KG1 (cell line): Measurements from ENCODE around the gene MOG.

Source experiments
- DNase-seq: peaks from one replicate; lab custom pipeline; 2025; lab: John Stamatoyannopoulos, UW

The MOG gene

DNA sequence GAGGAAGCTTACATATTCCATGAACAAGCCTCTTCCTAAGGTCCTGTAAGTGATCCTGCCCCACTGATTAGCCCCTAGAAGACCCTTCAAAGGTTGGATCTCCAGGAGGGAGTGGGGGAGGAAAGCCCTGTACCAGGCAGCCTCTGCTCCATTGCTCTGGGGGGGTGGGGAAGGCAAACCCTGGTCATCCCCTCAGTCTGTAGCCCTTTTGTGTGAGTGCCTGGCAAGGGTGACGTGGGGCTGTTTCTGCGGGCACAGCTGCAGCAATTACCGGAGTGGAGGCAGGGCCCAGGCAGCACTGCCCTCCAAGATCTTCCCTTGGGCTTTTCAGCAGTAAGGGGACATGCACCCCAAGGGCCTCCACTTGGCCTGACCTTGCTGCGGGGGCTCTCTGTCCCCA, at the start of gene MOG:
TSS of gene MOG (plus strand) at position 295 of the 400 bp plus-strand sequence. CDS start 118 bp downstream, outside the sequence.
- DNase-seq = no peak

DNA sequence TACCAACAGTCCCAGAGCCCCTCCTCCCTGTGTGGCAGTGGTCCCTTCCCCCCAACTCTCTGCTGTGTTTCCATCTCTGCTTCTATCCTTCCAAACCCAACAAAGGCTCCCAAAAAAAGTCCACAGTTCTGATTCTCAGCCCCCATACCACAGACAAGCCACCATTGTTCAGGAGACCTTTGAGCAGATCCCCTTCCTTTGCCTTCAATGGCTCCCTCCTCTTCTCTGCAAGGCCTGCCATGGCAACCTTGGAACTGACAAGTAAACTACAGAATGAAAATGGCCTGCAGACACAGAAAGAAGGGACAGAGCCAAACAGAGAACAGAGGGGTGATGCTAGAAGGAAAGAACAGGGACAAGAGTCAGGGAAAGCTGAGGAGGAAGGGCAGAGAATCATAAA, 48.8 kb upstream of the MOG start:
- no peak for DNase-seq

DNA sequence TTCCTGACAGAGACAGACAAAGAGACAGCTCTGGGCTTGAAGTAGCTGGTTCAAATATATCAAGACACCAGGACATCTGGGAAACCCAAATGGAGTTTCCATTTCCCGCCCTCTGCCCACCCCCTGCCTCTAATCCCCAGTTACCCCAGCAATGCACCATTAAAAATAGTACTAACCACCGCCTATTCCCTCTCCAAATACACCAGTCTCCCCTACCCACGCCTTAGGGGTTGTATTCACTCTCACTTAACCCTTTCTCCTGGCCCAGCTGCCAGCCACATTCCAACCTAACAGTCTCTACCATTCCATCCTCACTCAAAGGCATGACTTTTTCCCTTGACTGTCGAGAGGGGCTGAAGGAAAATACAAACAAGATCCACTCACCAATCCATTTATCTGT, 46.4 kb upstream of the MOG start:
- DNase-seq = no peak

DNA sequence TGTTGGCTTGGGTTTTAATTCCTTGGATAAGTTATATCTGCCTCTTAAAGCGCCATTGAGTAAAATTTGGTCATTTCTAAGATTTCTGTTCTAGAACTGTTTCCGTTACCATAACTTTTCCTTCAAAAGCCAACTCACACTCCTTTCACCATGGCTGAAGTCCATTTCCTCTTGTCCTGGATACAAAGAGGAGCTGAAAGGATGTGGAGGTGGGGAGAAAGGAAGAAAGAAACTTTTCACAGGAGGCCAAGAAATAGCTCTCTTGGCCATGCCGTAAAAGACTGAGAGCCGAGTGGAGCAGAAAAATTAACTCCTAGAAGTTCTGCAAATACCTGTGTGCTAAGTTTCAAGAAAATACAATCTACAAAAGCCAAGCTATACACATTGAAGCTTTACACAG, 45.5 kb upstream of the MOG start:
- no peak for DNase-seq

DNA sequence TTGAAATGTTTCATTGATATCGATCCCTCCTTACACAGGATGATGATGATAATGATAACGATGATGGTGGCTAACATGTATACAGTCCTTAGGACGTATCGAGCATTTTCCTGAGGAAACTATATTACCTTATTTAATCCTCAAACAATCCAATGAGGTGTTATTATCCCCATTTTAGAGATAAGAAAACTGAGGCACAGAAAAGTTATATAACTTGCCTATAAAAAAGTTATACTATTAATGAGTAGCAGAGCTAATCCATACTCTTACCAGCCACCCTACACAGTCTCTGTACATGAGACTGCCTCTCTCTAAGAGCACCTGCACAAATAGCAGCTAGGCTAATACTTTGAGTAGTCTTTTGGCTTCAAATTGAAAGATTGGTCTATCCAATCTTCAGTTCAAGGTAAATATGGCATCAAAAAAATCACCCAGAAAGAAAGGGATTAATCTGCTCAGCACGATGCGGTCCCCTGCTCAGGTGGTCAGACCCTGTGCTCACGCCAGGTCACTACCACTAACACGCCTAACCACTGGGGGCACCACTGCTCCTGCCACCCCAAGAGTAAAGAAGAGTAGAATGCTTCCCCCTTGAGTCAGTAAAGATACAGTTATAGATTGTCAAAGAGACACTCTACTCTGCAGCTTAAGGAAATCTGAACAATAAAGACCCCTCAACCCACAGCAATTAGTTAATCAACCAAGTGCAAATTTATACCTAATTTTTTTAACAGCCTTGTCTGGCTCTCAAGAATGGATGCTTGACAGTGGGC, 38.9 kb upstream of the MOG start:
- no peak for DNase-seq

DNA sequence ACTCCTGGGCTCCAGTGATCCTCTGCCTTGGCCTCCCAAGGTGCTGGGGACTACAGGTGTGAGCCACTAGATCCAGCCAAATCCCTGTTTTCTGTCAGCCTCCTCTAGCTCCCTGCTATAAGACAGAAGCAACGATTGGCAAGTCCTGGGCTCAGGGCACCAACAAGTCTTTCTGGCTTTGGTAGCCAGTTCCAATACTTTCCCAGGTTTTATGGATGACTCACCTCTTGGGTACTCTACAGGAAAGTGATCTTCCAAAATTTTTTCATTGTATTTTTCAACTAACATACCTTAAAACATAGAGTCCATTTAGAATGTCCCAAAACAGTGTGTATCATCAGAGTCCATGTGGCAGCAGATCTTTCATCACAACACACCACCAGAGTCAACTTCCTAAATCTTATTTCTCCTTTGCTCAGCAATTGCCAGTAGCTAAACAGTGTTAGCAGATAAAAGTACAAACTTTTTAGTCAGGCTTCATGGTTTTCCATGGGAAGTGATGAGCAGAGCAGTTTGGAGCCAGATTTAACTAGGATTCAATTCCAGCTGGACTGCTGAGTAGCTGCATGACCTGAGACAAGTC, 37.2 kb upstream of the MOG start:
- DNase-seq = no peak

DNA sequence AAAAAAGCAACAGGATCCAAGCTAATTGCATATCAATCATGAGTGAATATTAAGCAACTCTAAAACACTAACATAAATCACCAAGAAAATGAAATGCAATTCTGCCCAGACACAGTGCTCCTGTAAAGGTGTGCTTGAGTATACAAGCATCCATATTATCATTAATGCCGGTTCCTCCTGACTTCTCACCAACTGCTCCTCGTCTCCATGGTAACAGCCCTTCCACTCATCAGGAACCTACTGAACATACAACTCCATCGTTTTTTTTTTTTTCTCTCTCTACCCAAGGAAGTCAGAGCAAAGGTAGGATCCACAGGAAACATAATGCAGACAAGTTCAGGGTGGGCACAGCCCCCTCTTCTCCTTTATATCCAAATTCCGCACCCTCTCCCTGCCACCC, 36.3 kb upstream of the MOG start:
- DNase-seq = no peak

DNA sequence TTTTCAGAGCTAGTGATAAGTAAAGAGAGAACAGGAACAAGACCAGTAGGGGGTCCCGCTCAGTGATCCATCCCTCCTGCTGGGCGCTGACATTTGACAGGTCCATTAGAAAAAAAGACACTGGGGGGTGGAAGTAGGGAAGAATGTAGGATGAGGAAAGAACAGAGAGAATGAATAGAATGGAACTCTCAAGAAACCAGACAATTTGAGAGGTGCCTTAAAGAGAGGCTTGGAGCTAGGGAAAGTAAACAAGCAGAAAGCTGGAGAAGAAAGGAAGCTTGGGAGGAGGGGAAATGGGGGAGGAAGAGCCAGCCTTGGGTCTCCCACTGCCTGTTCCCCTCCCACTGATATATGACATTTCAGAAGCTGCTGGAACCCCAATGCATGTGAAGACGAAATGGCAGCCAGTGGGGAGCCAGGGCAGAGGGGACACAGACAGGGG, 32.4 kb upstream of the MOG start:
- DNase-seq = no peak

DNA sequence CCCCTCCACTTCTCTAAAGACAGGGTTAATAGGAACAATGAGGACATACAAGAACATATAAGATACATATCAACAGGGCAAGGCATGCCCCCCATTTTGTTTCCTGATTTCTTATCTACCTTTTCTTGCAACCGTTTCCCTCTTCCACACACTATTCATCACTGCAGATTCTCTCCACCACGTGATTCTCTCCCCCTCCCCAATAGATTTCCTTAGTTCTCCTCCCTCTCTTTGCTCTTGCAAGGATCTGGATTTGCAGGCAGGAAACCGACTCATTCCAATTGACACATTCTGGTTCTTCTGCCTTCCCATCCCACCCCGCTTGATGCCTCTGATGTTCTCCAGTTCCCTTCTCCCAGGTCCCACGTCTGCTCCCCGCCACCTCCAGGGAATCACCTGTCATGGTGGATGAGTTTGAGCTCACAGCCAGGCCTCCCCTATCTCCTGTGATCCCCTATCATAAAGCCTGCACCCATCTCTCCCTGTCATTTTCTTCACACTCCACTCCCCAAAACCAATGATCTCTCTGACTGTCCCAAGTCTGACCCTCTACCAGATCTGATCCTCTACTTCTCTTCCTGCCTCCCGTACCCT, 31.5 kb upstream of the MOG start:
- DNase-seq = no peak

DNA sequence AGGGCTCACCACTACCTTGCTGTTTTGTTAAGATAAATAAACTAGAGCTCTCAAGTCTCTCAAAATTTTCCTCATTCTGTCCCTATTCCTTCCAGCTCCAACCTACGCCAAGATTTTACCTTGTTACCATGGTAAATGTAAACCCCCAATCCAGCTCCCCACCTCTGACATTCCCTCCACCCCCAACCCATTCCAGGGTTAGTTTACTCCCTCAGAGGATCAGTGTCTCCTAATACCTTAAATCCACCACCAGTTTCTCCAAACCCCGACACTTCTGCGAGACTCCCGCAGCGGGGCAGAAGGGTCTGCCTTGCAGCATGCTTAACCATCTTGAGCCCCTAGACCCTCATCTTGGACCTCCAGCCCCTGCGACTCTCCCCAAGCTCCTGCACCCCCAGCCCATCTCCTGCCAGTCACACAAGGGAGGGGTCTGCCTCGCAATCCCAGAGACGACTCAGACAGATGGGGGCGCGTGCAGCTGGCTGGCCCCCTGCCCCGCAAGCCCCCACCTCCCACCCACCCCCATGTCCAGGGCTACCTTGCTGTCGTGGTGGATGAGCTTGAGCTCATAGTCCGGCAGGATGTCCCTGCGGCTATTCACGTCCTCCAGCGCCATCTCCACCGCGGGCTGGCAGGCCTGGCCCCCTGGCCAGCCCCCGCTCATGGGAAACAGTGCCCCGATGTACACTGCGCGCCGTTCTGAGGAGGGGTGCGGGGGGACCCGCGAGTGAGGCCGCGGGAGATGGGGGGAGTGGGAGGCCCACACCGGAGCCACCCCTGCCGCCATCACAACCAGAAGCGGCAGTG, 29.7 kb upstream of the MOG start:
- no peak for DNase-seq

DNA sequence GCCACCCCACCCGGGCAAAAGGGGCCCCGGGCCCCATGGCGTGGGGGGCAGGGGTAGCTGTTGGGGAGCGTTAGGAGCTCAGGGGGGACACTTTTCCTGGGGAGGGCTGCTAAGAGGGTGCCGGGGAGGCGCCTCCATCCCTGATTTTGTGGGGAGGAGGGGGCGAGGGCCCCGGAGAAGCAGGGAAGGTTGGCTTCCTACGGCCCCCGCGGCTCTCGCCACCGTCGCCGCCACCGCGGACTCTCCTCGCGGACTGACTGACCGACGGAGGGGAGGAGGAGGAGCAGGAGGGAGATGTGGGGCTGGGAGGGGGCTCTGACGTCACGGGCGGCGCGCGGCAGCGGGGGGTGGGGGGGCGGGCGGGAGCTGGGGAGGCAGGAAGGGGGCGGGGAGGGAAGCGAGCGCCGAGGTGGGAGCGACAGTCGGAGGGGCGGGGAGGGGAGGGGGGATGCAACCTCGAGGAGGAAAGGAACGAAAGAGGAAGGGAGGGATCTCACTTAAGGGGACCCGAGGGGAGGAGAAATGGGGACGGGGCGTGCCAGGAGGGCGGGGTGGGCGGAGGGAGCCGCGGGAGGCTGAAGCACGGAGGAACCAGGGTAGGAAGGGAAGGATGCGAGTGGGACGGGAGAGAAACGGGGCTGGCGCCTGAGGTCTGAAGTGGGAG, 29.0 kb upstream of the MOG start:
- no peak for DNase-seq

DNA sequence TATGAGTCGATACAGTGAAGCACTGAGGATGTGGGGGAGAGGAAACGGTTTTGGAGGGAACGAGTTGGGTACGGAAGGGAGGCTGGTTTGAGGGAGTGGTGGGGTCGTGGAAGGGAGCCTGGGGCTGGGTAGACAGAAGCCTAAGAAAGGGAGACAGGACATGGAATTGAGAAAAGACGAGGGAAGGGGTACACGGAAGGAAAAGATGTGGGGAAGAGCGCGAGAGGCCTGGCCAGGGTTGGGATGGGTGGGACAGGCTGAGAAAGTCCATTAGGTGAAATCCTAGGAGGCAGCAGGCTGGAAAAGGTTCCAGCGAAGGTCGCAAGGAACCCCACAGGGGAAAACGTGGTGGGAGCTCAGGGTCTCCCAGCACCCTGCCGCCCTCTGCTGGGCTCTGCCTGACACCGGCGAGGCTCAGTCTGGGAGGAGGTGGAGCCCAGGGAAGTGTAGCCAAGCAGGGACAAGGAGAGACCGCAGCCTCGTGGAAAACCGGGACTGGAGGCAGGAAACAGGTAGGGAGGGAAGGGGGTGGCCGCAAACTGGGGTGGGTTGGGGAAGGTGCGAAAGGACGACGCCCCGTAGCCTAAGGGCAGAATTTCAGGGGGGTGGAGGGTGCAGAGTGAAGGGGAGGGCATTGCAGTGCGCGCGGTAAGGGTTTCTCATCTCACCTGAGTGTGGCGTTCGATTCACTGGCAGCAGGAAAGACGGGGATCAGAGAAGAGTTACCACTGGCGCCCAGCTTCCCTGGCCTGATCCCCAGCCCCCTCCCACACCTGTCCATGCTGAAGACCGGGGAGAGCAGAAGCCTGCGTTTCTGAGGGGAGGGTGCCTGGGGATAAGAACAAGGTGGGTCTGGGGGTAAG, 28.2 kb upstream of the MOG start:
- DNase-seq = no peak

DNA sequence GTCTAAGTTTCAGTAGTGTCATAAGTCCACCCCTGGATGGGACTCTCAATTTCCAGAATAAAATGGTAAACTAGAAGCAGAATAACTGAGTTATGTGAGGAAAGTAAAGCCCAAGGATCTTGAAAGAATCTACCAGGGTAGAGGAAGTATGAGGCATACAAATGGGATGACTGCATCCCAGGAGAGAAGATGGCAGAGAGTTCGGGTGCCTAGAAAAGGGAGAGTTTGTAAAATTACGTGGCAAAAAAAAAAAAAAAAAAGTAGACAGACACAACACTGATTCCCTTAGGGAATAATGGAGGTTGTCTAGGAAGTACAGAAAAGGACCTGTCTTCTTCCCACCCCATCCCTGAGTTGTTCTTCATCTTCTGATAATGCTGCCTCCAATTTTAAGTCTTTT, 27.3 kb upstream of the MOG start:
- no peak for DNase-seq

DNA sequence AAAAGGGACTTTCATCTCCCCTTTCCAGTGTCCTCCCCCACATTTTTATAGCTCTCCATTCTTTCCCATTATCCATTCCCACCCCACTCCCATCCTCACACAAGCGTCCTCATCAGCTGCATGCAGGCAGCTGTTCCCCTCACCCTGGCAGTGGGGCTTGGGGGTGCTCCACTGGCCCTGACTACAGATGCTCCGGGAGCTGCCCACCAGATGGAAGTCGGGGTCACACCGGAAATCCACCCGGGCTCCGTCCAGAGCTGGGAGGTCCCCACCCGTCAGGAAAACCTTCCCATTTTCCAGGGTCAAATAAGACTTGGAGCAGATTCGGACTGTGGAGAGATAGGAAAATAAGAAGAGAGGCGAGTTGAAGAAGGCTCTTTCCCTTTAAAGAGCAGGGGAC, 26.6 kb upstream of the MOG start:
- DNase-seq = no peak

DNA sequence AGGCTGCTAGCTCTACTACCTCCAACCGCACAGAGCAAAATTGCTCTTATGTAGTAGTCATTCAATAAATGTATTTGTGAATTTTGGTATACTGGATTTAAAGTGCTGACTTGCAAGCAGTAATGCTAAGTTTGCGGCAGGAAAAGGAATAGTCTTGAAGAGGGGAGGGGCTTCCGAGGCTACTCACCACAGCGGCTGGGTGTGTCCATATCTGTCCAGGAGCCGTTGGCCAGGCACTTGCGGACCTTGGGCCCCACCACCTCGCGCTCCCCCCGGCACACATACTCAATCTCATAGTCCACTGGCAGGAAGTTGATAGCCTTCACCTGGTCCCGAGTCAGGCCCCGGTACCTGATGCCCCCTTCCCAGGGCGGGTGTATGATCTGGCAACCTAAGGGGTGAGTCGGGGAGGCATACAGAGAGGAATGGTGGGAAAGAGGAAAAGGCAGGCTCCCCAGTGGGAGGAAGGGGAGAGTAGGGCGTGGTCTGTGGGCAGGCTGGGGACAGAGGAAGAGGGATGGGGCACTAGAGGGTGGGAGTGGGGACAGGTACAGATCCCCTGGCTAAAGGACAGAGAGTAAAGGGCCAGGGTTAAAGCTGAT, 25.6 kb upstream of the MOG start:
- DNase-seq = no peak

DNA sequence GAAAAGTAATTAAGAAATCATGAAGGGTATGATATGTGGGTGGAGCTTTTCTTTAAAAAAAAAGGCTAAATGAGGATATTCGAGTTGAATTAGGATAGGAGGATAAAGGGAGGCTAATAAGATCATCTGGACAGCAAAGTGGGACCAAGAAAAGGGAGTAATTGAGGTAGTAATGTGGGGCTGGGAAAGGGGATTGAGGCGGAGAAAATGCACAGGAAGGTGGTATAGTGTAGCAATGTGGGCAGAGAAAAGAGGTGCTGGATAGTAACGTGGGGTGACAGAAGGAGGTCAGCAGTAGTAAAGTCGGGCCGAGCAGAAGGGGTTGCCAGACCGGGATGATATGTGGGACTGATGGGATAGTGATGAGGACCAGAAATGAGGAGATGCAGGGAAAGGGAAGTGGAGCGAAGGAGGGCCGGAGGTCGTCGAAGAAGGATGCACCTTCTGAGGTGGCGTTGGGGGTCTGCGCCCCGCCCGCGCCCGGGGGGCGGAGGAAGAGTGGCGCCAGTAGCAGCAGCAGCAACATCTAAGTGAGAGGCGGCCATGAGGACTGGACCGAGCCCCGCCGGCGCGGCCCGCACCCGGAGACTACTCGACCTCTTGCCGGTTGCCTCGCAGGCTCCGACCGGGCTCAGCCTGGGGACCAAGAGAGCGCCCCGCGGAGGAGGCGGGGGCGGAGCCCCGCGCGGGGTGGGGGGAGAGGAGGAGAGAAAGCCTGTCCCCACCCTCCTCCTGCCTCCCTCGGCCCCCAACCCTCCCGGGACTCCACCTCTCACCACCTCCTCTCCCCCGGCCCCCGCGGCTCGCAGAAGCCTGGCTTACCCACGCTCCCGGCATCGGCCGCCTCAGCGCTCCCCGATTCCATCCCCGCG, 24.8 kb upstream of the MOG start:
- DNase-seq = no peak

DNA sequence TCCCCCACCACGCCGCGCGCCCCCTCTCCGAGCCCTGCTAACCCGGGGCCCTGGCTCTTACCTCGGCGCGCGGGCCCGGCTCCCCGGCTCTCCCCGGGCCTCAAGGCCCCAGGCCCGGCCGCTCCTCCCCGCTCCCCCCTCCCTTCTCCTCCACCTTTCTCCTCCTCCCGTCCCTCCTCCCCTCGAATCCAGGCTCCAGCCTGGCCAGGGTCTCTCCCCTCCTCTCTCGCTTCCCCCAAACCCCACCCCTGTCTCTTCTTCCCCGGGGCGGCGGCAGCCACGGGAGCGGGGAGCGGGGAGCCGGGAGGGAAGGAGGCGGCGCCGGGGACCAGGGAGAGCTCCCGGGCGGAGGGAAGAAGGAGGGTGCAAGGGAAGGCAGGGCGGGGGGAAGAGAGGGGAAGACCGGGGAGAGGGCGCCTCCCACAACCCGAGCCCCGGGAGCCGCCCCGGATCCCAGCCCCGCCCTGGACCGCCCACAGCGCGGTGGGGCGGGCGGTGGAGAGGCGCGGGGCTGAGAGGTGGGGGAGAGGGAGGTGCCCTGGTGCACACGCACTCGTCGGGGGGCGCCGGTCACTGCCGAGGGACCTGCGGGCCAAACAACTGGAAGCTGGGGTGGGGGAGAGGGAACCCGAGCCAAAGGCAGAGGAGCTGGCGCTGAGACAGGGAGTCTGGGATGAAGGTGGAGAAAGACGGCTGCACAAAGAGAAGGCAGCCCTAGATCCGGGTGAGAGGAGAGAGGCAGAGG, 23.9 kb upstream of the MOG start, which contains the start of gene GABBR1:
TSS of gene GABBR1 (minus strand) at position 395 of the 745 bp plus-strand sequence. CDS start 798 bp downstream, outside the sequence.
- DNase-seq = no peak

DNA sequence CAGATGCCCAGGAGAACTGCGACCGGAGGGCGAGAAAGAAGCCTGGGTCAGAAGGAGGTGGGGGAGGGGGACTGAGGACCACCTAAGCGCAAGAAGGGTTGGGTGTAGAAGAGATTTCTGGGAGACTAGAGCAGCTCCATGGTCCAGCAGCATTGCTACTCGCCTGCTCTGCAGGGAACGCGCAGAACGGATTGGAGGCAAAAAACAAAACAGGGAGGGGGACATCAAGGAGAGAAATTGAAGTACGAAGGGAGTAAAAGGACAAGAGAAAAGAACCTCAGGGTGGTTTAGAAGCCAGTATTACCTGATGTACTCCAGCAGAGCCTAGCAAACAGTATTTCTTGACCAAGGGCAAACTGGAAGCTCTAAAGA, 23.4 kb upstream of the MOG start:
- DNase-seq = no peak

DNA sequence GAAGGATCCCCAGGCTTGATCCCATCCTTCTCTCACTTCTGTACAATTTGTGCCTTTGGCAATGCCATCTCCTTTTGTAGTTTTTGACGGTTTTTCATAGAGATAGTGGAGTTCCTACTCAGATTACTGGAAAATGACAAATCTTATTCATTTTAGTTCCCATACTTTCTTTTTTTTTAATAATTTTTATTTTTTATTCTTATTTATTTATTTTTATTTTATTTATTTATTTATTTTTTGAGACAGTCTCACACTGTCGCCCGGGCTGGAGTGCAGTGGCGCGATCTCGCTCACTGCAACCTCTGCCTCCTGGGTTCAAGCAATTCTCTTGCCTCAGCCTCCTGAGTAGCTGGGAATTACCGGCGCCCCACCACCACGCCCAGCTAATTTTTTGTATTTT, 19.6 kb upstream of the MOG start:
- DNase-seq = no peak
